Small intestine (tissue), 7 donors: ENCODE results near the gene MUC15. TPM values are rescaled to one million over a fixed set of nuclear protein-coding genes. Genes with fewer than 3 reads are reported as not detected.
A peak's percentile ranks its signal among the peaks of the same experiment; 100 is the strongest.

ENCODE experiments used
- DNase-seq, 2 donors: peaks; one replicate each; pipeline versions ENCODE4 v3.0.0 to v3.0.0-alpha.2; 2013
- FAIRE-seq: peaks from 2 replicates; lab custom pipeline; 2012; peaks lifted over from hg19 to GRCh38; lab: Jason Lieb, UNC
- H3K27ac ChIP-seq, 3 donors: one replicate each; pipeline ENCODE4 v1.5.1; 2013; ENCODE audit warnings: low read length in 2 of 3, mild to moderate bottlenecking in 2 of 3, control low read depth in 1 of 3, inconsistent platforms in 1 of 3, low read depth in 1 of 3, moderate library complexity in 1 of 3
- H3K27me3 ChIP-seq, 3 donors: one replicate each; pipeline ENCODE4 v1.6.1; 2013; ENCODE audit warnings: low read length in 3 of 3, inconsistent platforms in 1 of 3; ENCODE audit not compliant: control insufficient read depth in 3 of 3, insufficient read depth in 3 of 3
- H3K36me3 ChIP-seq, 3 donors: one replicate each; pipeline ENCODE4 v1.6.1; 2013; ENCODE audit warnings: low read length in 3 of 3, inconsistent platforms in 1 of 3, low read depth in 1 of 3, mild to moderate bottlenecking in 1 of 3, moderate library complexity in 1 of 3; ENCODE audit not compliant: control insufficient read depth in 3 of 3, insufficient read depth in 2 of 3
- H3K4me1 ChIP-seq, 3 donors: one replicate each; pipeline ENCODE4 v1.6.1; 2013; ENCODE audit warnings: low read length in 2 of 3, inconsistent platforms in 1 of 3, low read depth in 1 of 3, mild to moderate bottlenecking in 1 of 3, moderate library complexity in 1 of 3; ENCODE audit not compliant: control insufficient read depth in 3 of 3, insufficient read depth in 2 of 3
- H3K4me3 ChIP-seq, 3 donors: one replicate each; pipeline ENCODE4 v1.5.1; 2013; ENCODE audit warnings: low read length in 3 of 3, control low read depth in 1 of 3, inconsistent platforms in 1 of 3, low read depth in 1 of 3, mild to moderate bottlenecking in 1 of 3, moderate library complexity in 1 of 3
- H3K9me3 ChIP-seq, 2 donors: one replicate each; pipeline ENCODE4 v1.6.1; 2013; ENCODE audit warnings: low read depth in 1 of 2, low read length in 1 of 2; ENCODE audit not compliant: control insufficient read depth in 2 of 2, insufficient read depth in 1 of 2
- WGBS, 3 donors: extraction: QIAGEN DNeasy Blood & Tissue Kit; methylation state at CpG; one replicate each; pipeline ENCODE4 v1.1.7; 2013; 5-methylcytosine and 5-hydroxymethylcytosine counted together
- polyA plus RNA-seq, 4 donors: library from polyadenylated mRNA; stranded (reverse) in 3 of 4; unstranded in 1 of 4; fragments of 200-250 nt in 3 of 4; fragments of 120-200 nt in 1 of 4; gene quantifications; one replicate each; pipeline versions ENCODE4 v1.2.1 to v1.2.3, GENCODE V29; 2013
- donor health status: healthy with polysubstance abuse.
- donor health status: control.
- donor health status: control.
- donor health status: Bipolar disorder and iron deficiency.
- donor health status: healthy.

MUC15 gene
- polyA plus RNA-seq, 4 donors = 0.01 TPM; not detected in 3

- Histone ChIP-seq H3K27ac (no peak overlapping the region), H3K27me3 (no peaks in the 10 kb centered on the region), H3K36me3 (no peaks in the 10 kb centered on the region), H3K4me3 (no peak overlapping the region), H3K4me1 (no peaks in the 10 kb centered on the region), H3K9me3 (no peaks in the 10 kb centered on the region)
- 45 to 66% (median 53%) methylated on average over 3 of the region's 3 CpGs for WGBS, 3 donors
- FAIRE-seq = no peak
- peak in 1 of 2 donors; percentile 30 for DNase-seq
Observed at GRCh38 chr11:26583550-26583949, 11.5 kb upstream of the MUC15 start.

- FAIRE-seq = no peak
- Histone ChIP-seq H3K36me3 (no peaks in the 10 kb centered on the region), H3K27me3 (no peaks in the 10 kb centered on the region), H3K4me1 (no peaks in the 10 kb centered on the region), H3K9me3 (no peaks in the 10 kb centered on the region), H3K27ac (no peak overlapping the region), H3K4me3 (no peak overlapping the region)
- DNase-seq = no peak
- 48 to 76% (median 69%) methylated on average over 3 of the region's 3 CpGs for WGBS, 3 donors
Observed at GRCh38 chr11:26580929-26581328, 8.9 kb upstream of the MUC15 start.

DNA sequence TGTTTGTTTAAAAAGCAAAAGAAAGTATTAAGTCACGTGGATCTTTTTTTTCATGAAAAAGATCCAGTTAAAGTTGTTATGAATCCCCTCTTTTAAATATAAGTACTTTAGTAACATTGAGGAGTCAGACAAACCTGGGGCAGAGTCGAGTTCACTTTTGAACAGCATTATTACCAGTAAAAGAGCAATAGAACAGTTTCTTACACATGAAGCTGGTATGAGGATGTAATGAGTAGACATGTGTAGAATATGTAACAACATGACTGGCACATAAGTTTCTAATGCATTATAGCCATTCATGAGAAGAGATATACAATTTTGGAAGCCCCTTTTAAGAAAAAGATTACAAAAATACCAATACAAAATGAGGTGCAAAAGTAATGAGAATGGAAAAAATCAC, 7.6 kb upstream of the MUC15 start:
- Histone ChIP-seq H3K9me3 (no peaks in the 10 kb centered on the region), H3K27me3 (no peaks in the 10 kb centered on the region), H3K27ac (no peak overlapping the region), H3K4me3 (no peak overlapping the region), H3K4me1 (no peaks in the 10 kb centered on the region), H3K36me3 (no peaks in the 10 kb centered on the region)
- FAIRE-seq = no peak
- DNase-seq = no peak
- WGBS, 3 donors = 36 to 63% (median 37%) methylated on average over 2 of the region's 2 CpGs

DNA sequence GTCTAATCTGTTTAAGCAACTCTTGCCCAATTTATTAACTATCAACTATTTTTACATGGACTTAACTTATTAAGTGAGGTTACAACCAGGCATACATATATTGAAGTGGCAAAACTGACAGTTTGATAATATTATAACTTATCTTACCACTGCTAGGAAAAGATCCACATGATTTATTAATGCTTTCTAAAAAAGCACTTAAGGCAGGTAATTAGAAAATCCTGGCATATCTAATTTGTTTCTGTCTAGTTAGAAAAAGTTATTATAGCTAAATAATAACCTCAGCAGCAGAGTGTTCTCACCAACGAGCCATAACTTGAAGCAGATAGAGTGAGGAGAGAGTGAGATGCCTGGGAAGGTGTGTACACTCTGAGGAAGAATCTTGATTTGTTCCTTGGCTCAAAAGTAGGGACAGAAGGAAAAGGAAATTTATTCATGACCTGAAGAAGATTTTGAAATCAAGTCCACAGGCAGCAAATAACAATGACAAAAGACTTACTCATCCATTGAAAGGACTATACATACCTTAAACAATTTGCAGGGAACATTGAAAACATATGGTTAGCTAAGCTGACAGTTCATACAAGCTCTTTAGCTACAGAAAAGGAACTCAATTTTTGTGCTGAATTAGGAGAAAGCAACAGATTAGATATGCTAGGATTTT, 7.1 kb upstream of the MUC15 start:
- no peak for DNase-seq
- no peak for FAIRE-seq
- 23 to 55% (median 35%) methylated on average over 1 of the region's 1 CpG for WGBS, 3 donors
- Histone ChIP-seq H3K4me1 (no peaks in the 10 kb centered on the region), H3K9me3 (no peaks in the 10 kb centered on the region), H3K36me3 (no peaks in the 10 kb centered on the region), H3K27me3 (no peaks in the 10 kb centered on the region), H3K27ac (no peak overlapping the region), H3K4me3 (no peak overlapping the region)

GRCh38 chr11:26575946-26576345, 3.9 kb upstream of the MUC15 start:
- Histone ChIP-seq H3K9me3 (no peaks in the 10 kb centered on the region), H3K27me3 (peaks cover 0 to 2% (median 0%) of the 10 kb centered on the region in 3 donors), H3K4me3 (no peak overlapping the region), H3K36me3 (no peaks in the 10 kb centered on the region), H3K4me1 (no peaks in the 10 kb centered on the region), H3K27ac (no peak overlapping the region)
- 60 to 70% (median 65%) methylated on average over 5 of the region's 5 CpGs for WGBS, 3 donors
- DNase-seq = no peak
- FAIRE-seq = no peak

- no peaks in the 10 kb centered on the region for H3K4me1 ChIP-seq
- no peak overlapping the region for H3K27ac ChIP-seq
- H3K4me3 ChIP-seq = no peak overlapping the region
- WGBS, 3 donors = 53 to 73% (median 54%) methylated on average over 2 of the region's 2 CpGs
- no peaks in the 10 kb centered on the region for H3K9me3 ChIP-seq
- H3K36me3 ChIP-seq = no peaks in the 10 kb centered on the region
- peaks cover 0 to 2% (median 0%) of the 10 kb centered on the region in 3 donors for H3K27me3 ChIP-seq
- DNase-seq (no peak), FAIRE-seq (no peak)
Observed at GRCh38 chr11:26573896-26574295, 1.8 kb upstream of the MUC15 start.

DNA sequence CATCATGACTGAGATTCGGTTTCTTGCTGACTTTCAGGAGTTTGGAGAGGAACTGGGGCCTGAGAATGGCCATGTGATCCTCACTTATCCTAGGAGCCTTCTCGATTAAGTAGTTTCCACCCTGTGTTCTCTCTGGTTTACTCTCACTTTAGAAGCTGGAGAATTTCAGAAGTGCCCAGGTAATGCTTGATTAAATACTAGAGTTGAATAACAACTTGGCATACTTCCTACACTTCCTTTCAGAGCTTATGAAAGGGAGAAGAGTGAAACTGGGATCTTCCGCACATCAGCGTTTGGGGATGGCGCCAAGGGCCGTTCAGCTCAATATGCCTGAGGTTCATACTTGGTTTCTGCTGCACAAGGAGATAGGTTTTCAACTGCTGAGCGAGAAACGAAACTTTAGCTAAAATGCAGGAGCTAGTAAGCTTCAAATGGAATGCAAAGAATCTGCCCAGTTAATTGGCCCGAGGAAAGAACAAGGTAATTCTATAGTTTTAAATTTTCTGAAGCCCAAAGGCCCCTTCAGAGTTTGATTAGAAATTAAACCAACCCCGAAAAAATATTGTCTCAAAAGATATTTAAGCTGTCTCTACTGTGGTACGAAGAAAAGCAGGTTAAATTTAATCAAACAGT, 823 bp upstream of the MUC15 start:
- 78 to 85% (median 81%) methylated on average over 11 of the region's 11 CpGs for WGBS, 3 donors
- H3K27ac ChIP-seq = no peak overlapping the region
- FAIRE-seq (no peak), DNase-seq (no peak)
- no peaks in the 10 kb centered on the region for H3K36me3 ChIP-seq
- H3K4me1 ChIP-seq = no peaks in the 10 kb centered on the region
- H3K4me3 ChIP-seq = no peak overlapping the region
- peaks cover 0 to 2% (median 0%) of the 10 kb centered on the region in 3 donors for H3K27me3 ChIP-seq
- H3K9me3 ChIP-seq = no peaks in the 10 kb centered on the region

DNA sequence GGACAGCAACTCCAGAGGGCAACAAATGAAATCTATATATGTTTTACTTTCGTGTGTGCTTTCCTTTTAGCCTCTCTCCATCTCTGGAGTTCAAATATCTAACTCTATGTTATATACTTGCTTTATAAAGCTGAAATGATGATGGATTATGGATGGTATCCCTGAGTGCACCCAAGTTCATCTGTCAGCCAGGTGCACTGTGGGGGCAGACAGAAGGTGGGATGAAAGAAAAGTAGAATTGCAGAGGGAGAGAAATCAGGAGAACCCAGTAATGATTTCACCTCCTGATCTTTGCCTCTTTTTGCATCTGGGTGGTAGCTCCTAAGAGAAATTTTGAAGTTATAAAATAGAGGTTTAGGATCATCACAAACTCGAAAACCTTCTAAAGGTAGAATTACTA, 2.4 kb downstream of the MUC15 start:
- no peaks in the 10 kb centered on the region for H3K9me3 ChIP-seq
- H3K4me3 ChIP-seq = no peak overlapping the region
- no peak for FAIRE-seq
- 38 to 61% (median 50%) methylated on average over 2 of the region's 2 CpGs for WGBS, 3 donors
- no peaks in the 10 kb centered on the region for H3K36me3 ChIP-seq
- no peak for DNase-seq
- peaks cover 0 to 2% (median 0%) of the 10 kb centered on the region in 3 donors for H3K27me3 ChIP-seq
- no peak overlapping the region for H3K27ac ChIP-seq
- H3K4me1 ChIP-seq = no peaks in the 10 kb centered on the region
